Stimulated activated CD4-positive, alpha-beta T cell treated with anti-CD3 and anti-CD28 coated beads, Interleukin-1b, Interleukin-23, amount 100 ng/mL, for 24 hours (primary cell): ENCODE data around the gene SPI1.

Experiments used
- DNase-seq, 4 experiments: peaks; one replicate each; pipeline ENCODE4 v3.0.0-alpha.2; 2020; ENCODE audit warnings: low read depth in 4 of 4, low spot score in 1 of 4

Gene SPI1

GRCh38 chr11:47359586-47359985, 18.8 kb downstream of the SPI1 start:
- no peak for DNase-seq

- no peak for DNase-seq
Measured at GRCh38 chr11:47359162-47359561, 19.2 kb downstream of the SPI1 start.

- no peak for DNase-seq
Measured at GRCh38 chr11:47358731-47359051, 19.7 kb downstream of the SPI1 start.

- no peak for DNase-seq
Measured at GRCh38 chr11:47357985-47358730, 20.2 kb downstream of the SPI1 start.

GRCh38 chr11:47356998-47357329, 21.4 kb downstream of the SPI1 start:
- no peak for DNase-seq

- DNase-seq: no peak
Measured at GRCh38 chr11:47356129-47356997, 22.0 kb downstream of the SPI1 start.

GRCh38 chr11:47355283-47356128, 22.8 kb downstream of the SPI1 start:
- DNase-seq: peak in 1 of 4 experiments; percentile 19

GRCh38 chr11:47354913-47355282, 23.4 kb downstream of the SPI1 start:
- no peak for DNase-seq

- DNase-seq: no peak
Measured at GRCh38 chr11:47353978-47354774, 24.2 kb downstream of the SPI1 start.

GRCh38 chr11:47352556-47352955, 25.8 kb downstream of the SPI1 start, which contains the start of gene MYBPC3:
Gene MYBPC3, minus strand, starts transcription at chr11:47352702. Its CDS starts 55 bp downstream, at chr11:47352647.
- DNase-seq: no peak

GRCh38 chr11:47351156-47352126, 26.9 kb downstream of the SPI1 start:
- no peak for DNase-seq

GRCh38 chr11:47350315-47350714, 28.0 kb downstream of the SPI1 start:
- no peak for DNase-seq

GRCh38 chr11:47349521-47350095, 28.7 kb downstream of the SPI1 start:
- no peak for DNase-seq

- no peak for DNase-seq
Measured at GRCh38 chr11:47348859-47349258, 29.5 kb downstream of the SPI1 start.

GRCh38 chr11:47348131-47348802, 30.1 kb downstream of the SPI1 start:
- no peak for DNase-seq

GRCh38 chr11:47347137-47347536, 31.2 kb downstream of the SPI1 start:
- DNase-seq: no peak

GRCh38 chr11:47345890-47346563, 32.3 kb downstream of the SPI1 start:
- DNase-seq: no peak

GRCh38 chr11:47342854-47343253, 35.5 kb downstream of the SPI1 start:
- DNase-seq: no peak
